K562 (cell line): Measurements from ENCODE around the gene TMEM138. TPM values are rescaled to one million over a fixed set of nuclear protein-coding genes. Genes with fewer than 3 reads are reported as not detected.

Source experiments
- CBX2 ChIP-seq: fragments of 200-600 bp; sonication (generic); IDR thresholded peaks from one replicate; pipeline ENCODE4 v1.6.1; 2012; ENCODE audit warnings: mild to moderate bottlenecking, low read length, inconsistent platforms; ENCODE audit not compliant: insufficient read depth, poor library complexity, severe bottlenecking
- CHCHD3 ChIP-seq: fragments of 250-450 bp; sonication (Bioruptor Pico); IDR thresholded peaks from 2 replicates; pipeline ENCODE4 v2.1.2; 2022; ENCODE audit warnings: mild to moderate bottlenecking
- ETV6 ChIP-seq, 3 experiments: fragments of 150-350 bp in 1 of 3; sonication (generic) in 1 of 3; formaldehyde crosslinking in 1 of 3; IDR thresholded peaks; 2 replicates each; pipeline versions ENCODE4 v1.6.1 to v1.8.0; 2014 to 2022; ENCODE audit warnings: borderline replicate concordance in 2 of 3, low read depth in 2 of 3, antibody characterized with exemption in 1 of 3, low read length in 1 of 3, mild to moderate bottlenecking in 1 of 3, missing genetic modification reagents in 1 of 3
- EZH2 ChIP-seq: IDR thresholded peaks from 2 replicates; pipeline ENCODE4 v1.6.1; 2012; ENCODE audit warnings: low read depth, mild to moderate bottlenecking, inconsistent platforms, low read length, borderline replicate concordance
- FUS ChIP-seq: fragments of 200-400 bp; formaldehyde crosslinking; optimal IDR thresholded peaks from 2 replicates; pipeline ENCODE3; 2017; ENCODE audit warnings: low read depth, low read length
- RB1 ChIP-seq: fragments of 450-650 bp; IDR thresholded peaks from 2 replicates; pipeline ENCODE4 v1.6.1; 2017; ENCODE audit warnings: low read depth, mild to moderate bottlenecking
- RBFOX2 ChIP-seq: fragments of 200-400 bp; formaldehyde crosslinking; IDR thresholded peaks from 2 replicates; pipeline ENCODE4 v1.6.1; 2017; ENCODE audit warnings: low read depth, mild to moderate bottlenecking, low read length, moderate library complexity
- TCF3 ChIP-seq: sonication (generic); formaldehyde crosslinking; IDR thresholded peaks from 2 replicates; pipeline ENCODE4 v1.4.0; 2020; ENCODE audit warnings: mild to moderate bottlenecking, missing genetic modification reagents
- TGIF2 ChIP-seq: sonication (generic); formaldehyde crosslinking; IDR thresholded peaks from 2 replicates; pipeline ENCODE4 v1.8.1; 2022; ENCODE audit warnings: mild to moderate bottlenecking, missing genetic modification reagents, moderate library complexity
- ZNF174 ChIP-seq: fragments of 250-450 bp; sonication (Bioruptor Pico); IDR thresholded peaks from 2 replicates; pipeline ENCODE4 v1.4.0; 2020; ENCODE audit warnings: mild to moderate bottlenecking
- polyA plus RNA-seq, 8 experiments: library from polyadenylated mRNA; depleted of rRNA in 4 of 8; stranded (reverse) in 5 of 8; unstranded in 3 of 8; fragments of >200 nt; fragmentation: Nextera tagmentation in 2 of 8; fragmentation: Illumina TruSeq in 1 of 8; extraction: Ambion mirVana in 2 of 8; extraction: Trizol in 1 of 8; gene quantifications; 2 replicates each; pipeline versions ENCODE4 v1.2.1 to v1.2.3, GENCODE V29; 2011 to 2014; ENCODE audit warnings: inconsistent platforms in 1 of 8, missing spikeins in 1 of 8
- total RNA-seq, 7 experiments: library from RNA; depleted of rRNA in 6 of 7; stranded (reverse); fragments of >200 nt in 6 of 7; fragmentation: Illumina TruSeq in 2 of 7; extraction: Trizol in 2 of 7; gene quantifications; 2 replicates each; pipeline versions ENCODE4 v1.2.1 to v1.2.3, GENCODE V29; 2011 to 2021; ENCODE audit warnings: low replicate concordance in 1 of 7
- TF ChIP-seq, protein P1 (sequence below): fragments of 450-650 bp; IDR thresholded peaks from 2 replicates; pipeline ENCODE4 v1.6.1; 2018; ENCODE audit not compliant: partially characterized antibody
- TF ChIP-seq, protein P2 (sequence below): conservative IDR thresholded peaks from 2 replicates; pipeline ENCODE4 v1.6.1; 2011; ENCODE audit warnings: low read depth, mild to moderate bottlenecking, low read length; ENCODE audit not compliant: control insufficient read depth
- TF ChIP-seq, protein P3 (sequence below), 2 experiments: fragments of 450-650 bp; formaldehyde crosslinking in 1 of 2; IDR thresholded peaks; 2 replicates each; pipeline versions ENCODE4 v1.4.0 to v1.6.1; 2014 to 2020; ENCODE audit warnings: mild to moderate bottlenecking in 2 of 2, borderline replicate concordance in 1 of 2, low read depth in 1 of 2

Gene TMEM138
- total and polyA plus RNA-seq, 9 of the 15 experiments (the other 6 are each of a cell fraction or from before 2014, with no cell fraction given) = 23.2 to 168 (median 63.1) TPM

DNA sequence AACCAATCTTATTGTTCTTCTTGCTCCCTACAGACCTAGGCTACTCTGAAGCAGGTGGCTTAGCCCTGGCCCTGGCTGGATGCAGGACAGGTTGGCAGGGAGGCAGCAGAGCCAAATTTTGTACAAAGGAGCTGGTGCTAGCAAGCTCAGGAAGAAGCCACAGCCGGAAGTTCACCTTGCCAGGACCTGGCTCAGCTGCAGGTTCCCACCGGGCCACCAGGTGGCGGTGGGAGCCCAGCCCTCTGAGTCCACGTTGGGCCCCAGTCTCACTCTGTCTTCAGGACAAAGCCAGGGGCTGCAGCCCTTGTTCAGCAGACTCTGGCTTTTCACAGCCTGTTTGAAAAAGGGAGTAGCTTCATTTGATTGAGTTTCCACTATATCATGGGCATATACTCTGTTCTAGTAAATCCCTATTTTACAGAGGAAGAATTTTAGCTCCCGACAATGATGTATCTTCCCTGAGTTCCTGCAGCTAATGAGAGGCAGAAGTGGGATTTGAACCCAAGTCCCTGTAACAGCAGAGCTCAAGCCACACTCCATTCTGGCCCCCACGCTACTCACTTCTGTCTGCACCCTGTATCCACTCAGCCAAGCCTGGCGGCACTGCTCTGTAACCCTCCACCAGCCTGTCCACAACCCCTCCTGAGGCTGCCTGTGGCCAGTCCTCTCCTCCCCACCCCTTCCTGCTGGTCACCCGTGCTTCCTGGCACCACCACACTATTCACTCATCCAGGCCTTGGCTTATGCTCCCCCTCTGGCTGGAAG lies 25.8 kb upstream of the TMEM138 start (continued):
- TF ChIP-seq RBFOX2 (peak; percentile 49; the same call in 1 of the 2 replicates), CHCHD3 (CRISPR knock-in tag) (no peak), EZH2 (no peak), TCF3 (peak; percentile 32; the same call in 1 of the 2 replicates), TGIF2 (CRISPR knock-in tag) (no peak), ETV6 (IDR thresholded peaks at IDR 0.05; ENCODE audit: borderline replicate concordance in 1 of 2, low read depth in 2 of 2, low read length in 1 of 2) (no peak), ETV6 (CRISPR knock-in tag; IDR thresholded peaks at IDR 0.05; ENCODE audit: borderline replicate concordance) (no peak), ZNF174 (CRISPR knock-in tag) (no peak), FUS (no peak), CBX2 (no peak), RB1 (peak; percentile 77; the same call in 1 of the 2 replicates)
- TF ChIP-seq, protein P1, sequence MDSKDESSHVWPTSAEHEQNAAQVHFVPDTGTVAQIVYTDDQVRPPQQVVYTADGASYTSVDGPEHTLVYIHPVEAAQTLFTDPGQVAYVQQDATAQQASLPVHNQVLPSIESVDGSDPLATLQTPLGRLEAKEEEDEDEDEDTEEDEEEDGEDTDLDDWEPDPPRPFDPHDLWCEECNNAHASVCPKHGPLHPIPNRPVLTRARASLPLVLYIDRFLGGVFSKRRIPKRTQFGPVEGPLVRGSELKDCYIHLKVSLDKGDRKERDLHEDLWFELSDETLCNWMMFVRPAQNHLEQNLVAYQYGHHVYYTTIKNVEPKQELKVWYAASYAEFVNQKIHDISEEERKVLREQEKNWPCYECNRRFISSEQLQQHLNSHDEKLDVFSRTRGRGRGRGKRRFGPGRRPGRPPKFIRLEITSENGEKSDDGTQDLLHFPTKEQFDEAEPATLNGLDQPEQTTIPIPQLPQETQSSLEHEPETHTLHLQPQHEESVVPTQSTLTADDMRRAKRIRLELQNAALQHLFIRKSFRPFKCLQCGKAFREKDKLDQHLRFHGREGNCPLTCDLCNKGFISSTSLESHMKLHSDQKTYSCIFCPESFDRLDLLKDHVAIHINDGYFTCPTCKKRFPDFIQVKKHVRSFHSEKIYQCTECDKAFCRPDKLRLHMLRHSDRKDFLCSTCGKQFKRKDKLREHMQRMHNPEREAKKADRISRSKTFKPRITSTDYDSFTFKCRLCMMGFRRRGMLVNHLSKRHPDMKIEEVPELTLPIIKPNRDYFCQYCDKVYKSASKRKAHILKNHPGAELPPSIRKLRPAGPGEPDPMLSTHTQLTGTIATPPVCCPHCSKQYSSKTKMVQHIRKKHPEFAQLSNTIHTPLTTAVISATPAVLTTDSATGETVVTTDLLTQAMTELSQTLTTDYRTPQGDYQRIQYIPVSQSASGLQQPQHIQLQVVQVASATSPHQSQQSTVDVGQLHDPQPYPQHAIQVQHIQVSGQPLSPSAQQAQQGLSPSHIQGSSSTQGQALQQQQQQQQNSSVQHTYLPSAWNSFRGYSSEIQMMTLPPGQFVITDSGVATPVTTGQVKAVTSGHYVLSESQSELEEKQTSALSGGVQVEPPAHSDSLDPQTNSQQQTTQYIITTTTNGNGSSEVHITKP = peak; percentile 16
- TF ChIP-seq, protein P2, sequence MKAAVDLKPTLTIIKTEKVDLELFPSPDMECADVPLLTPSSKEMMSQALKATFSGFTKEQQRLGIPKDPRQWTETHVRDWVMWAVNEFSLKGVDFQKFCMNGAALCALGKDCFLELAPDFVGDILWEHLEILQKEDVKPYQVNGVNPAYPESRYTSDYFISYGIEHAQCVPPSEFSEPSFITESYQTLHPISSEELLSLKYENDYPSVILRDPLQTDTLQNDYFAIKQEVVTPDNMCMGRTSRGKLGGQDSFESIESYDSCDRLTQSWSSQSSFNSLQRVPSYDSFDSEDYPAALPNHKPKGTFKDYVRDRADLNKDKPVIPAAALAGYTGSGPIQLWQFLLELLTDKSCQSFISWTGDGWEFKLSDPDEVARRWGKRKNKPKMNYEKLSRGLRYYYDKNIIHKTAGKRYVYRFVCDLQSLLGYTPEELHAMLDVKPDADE = no peak
- TF ChIP-seq, protein P3, sequence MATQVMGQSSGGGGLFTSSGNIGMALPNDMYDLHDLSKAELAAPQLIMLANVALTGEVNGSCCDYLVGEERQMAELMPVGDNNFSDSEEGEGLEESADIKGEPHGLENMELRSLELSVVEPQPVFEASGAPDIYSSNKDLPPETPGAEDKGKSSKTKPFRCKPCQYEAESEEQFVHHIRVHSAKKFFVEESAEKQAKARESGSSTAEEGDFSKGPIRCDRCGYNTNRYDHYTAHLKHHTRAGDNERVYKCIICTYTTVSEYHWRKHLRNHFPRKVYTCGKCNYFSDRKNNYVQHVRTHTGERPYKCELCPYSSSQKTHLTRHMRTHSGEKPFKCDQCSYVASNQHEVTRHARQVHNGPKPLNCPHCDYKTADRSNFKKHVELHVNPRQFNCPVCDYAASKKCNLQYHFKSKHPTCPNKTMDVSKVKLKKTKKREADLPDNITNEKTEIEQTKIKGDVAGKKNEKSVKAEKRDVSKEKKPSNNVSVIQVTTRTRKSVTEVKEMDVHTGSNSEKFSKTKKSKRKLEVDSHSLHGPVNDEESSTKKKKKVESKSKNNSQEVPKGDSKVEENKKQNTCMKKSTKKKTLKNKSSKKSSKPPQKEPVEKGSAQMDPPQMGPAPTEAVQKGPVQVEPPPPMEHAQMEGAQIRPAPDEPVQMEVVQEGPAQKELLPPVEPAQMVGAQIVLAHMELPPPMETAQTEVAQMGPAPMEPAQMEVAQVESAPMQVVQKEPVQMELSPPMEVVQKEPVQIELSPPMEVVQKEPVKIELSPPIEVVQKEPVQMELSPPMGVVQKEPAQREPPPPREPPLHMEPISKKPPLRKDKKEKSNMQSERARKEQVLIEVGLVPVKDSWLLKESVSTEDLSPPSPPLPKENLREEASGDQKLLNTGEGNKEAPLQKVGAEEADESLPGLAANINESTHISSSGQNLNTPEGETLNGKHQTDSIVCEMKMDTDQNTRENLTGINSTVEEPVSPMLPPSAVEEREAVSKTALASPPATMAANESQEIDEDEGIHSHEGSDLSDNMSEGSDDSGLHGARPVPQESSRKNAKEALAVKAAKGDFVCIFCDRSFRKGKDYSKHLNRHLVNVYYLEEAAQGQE (IDR thresholded peaks at IDR 0.05; ENCODE audit: borderline replicate concordance) = peak; percentile 95
- TF ChIP-seq, protein P3 (CRISPR knock-in tag; IDR thresholded peaks at IDR 0.05; ENCODE audit: low read depth) = no peak
